ENCODE data around the gene NTSR2. TPM values are rescaled to one million over a fixed set of nuclear protein-coding genes. Genes with fewer than 3 reads are reported as not detected.

NTSR2 gene
- polyA plus RNA-seq, 2 of the 4 experiments (the other 2 are of a cell fraction), result not detected

GRCh38 chr2:11675423-11676112, 5.6 kb upstream of the NTSR2 start (continued):
- TF ChIP-seq CHD2 (IDR thresholded peaks at IDR 0.05; ENCODE audit: low read length, partially characterized antibody) (no peak), NPAS2 (CRISPR knock-in tag; IDR thresholded peaks at IDR 0.05; ENCODE audit: borderline replicate concordance) (no peak)

GRCh38 chr2:11674983-11675382, 5.0 kb upstream of the NTSR2 start:
- Histone ChIP-seq H3K4me2 (no peak overlapping the region), H3K27ac (no peak overlapping the region), H3K9me3 (no peaks in the 10 kb centered on the region), H3K4me3 (no peak overlapping the region), H3K4me1 (peaks cover 5% of the 10 kb centered on the region; the same call in 1 of the 3 replicates)
- ChIA-PET CTCF (interaction anchor here (1.0 to 35.7 kb wide), 3 partner anchors 18 to 110 kb away, joined by 3 to 700 read pairs (median 7); no protein-coding TSS in a partner anchor), POLR2A (no interaction called here)
- 16% methylated on average over 10 of the region's 10 CpGs for WGBS (ENCODE audit: missing lambda C conversion rate)
- no peak for ATAC-seq
- DNase-seq (ENCODE audit: low read depth in 1 of 2, low spot score in 1 of 2), result no peak
- no peak for FAIRE-seq
- no peak for TF ChIP-seq EHMT2 (IDR thresholded peaks at IDR 0.05; ENCODE audit: low read depth)
- TF ChIP-seq ATOH8 (CRISPR knock-in tag; IDR thresholded peaks at IDR 0.05; ENCODE audit: low read depth), result no peak
- no peak for TF ChIP-seq REST (IDR thresholded peaks at IDR 0.05)
- TF ChIP-seq CHD2 (IDR thresholded peaks at IDR 0.05; ENCODE audit: low read length, partially characterized antibody), result no peak
- no peak for TF ChIP-seq NR3C1 (IDR thresholded peaks at IDR 0.05)
- no peak for TF ChIP-seq ESRRA (IDR thresholded peaks at IDR 0.05; ENCODE audit: borderline replicate concordance, low read length)
- no peak for TF ChIP-seq NPAS2 (CRISPR knock-in tag; IDR thresholded peaks at IDR 0.05; ENCODE audit: borderline replicate concordance)

GRCh38 chr2:11672407-11672806, 2.4 kb upstream of the NTSR2 start:
- ATAC-seq (no peak), FAIRE-seq (no peak), DNase-seq (ENCODE audit: low read depth in 1 of 2, low spot score in 1 of 2) (no peak)
- POLR2A ChIA-PET, result no interaction called here
- H3K4me3 ChIP-seq, result no peak overlapping the region
- TF ChIP-seq MAX (IDR thresholded peaks at IDR 0.05) (no peak), FOXS1 (CRISPR knock-in tag; IDR thresholded peaks at IDR 0.05) (no peak), NR3C1 (IDR thresholded peaks at IDR 0.05) (no peak), HOXB5 (CRISPR knock-in tag; IDR thresholded peaks at IDR 0.05) (no peak), ELK1 (IDR thresholded peaks at IDR 0.05; ENCODE audit: low read depth, low read length) (no peak), HDAC2 (IDR thresholded peaks at IDR 0.05) (no peak), HES2 (IDR thresholded peaks at IDR 0.05) (no peak), JUNB (IDR thresholded peaks at IDR 0.05) (no peak), CHD2 (IDR thresholded peaks at IDR 0.05; ENCODE audit: low read length, partially characterized antibody) (no peak), MAFK (IDR thresholded peaks at IDR 0.05; ENCODE audit: partially characterized antibody) (no peak), ZSCAN20 (CRISPR knock-in tag; IDR thresholded peaks at IDR 0.05) (no peak), POLR2AphosphoS2 (conservative IDR thresholded peaks at IDR 0.05; ENCODE audit: low read length) (no peak), RARB (CRISPR knock-in tag; IDR thresholded peaks at IDR 0.05) (no peak), HOXA7 (CRISPR knock-in tag; IDR thresholded peaks at IDR 0.05) (no peak), BHLHE40 (IDR thresholded peaks at IDR 0.05; ENCODE audit: low read depth, low read length) (no peak), E2F6 (IDR thresholded peaks at IDR 0.05; ENCODE audit: borderline replicate concordance, low read depth) (no peak)
- no peak overlapping the region for H3K4me2 ChIP-seq
- no peaks in the 10 kb centered on the region for H3K9me3 ChIP-seq
- H3K27ac ChIP-seq, result no peak overlapping the region
- WGBS (ENCODE audit: missing lambda C conversion rate), result 3% methylated on average over 3 of the region's 3 CpGs
- H3K4me1 ChIP-seq, result peaks cover 7% of the 10 kb centered on the region; the same call in 1 of the 3 replicates
- CTCF ChIA-PET, result interaction anchor here (0.6 to 1.7 kb wide), 3 partner anchors 9 to 205 kb away, joined by 3 to 6 read pairs (median 4); no protein-coding TSS in a partner anchor

Measured in A549 (cell line).